HG02642 (cell line): ENCODE data around the gene OR8B3.

Experiments used
- ATAC-seq: cut with Tn5 transposase; IDR thresholded peaks from one replicate; pipeline ENCODE4 v1.9.1; 2021; ENCODE audit warnings: mild to moderate bottlenecking; ENCODE audit not compliant: unreplicated experiment, poor library complexity

Gene OR8B3

GRCh38 chr11:124380585-124380984, 18.2 kb downstream of the OR8B3 start:
- no peak for ATAC-seq

GRCh38 chr11:124376280-124376679, 22.5 kb downstream of the OR8B3 start:
- ATAC-seq, result no peak

- ATAC-seq, result no peak
These were observed 39.3 kb downstream of the OR8B3 start for GRCh38 chr11:124359566-124359965.

GRCh38 chr11:124346311-124346955, 52.4 kb downstream of the OR8B3 start:
- ATAC-seq, result no peak
